ENCODE data around the gene ZDHHC23. TPM values are rescaled to one million over a fixed set of nuclear protein-coding genes. Genes with fewer than 3 reads are reported as not detected.
A peak's percentile ranks its signal among the peaks of the same experiment; 100 is the strongest.

ZDHHC23 gene
- total RNA-seq, result 10 to 100 TPM; 31.3 to 33.2 TPM

GRCh38 chr3:113947372-113948014 lies at the start of gene ZDHHC23:
ZDHHC23 (plus strand) TSS chr3:113948013; CDS start chr3:113948803, 790 bp downstream.
- intact Hi-C loops (cut with DNase I), result loop anchor here (10.0 kb wide), 1 partner anchor 107 kb away; the partner anchor contains the start of genes CCDC191 and QTRT2
- H3K9me3 ChIP-seq, result no peaks in the 10 kb centered on the region
- H3K27ac ChIP-seq, result peak within 1 kb of the TSS; percentile 79
- no peaks in the 10 kb centered on the region for H3K36me3 ChIP-seq
- peak within 1 kb of the TSS; percentile 64 to 73 for H3K9ac ChIP-seq (ENCODE audit: low read depth in 2 of 2, low read length in 2 of 2)
- H3K27me3 ChIP-seq, result no peaks in the 10 kb centered on the region
- H3K4me1 ChIP-seq, result no peaks in the 10 kb centered on the region
- DNase-seq, result peak; percentile 89
- no peak for TF ChIP-seq CTCF (IDR thresholded peaks at IDR 0.05)
- peak within 1 kb of the TSS; percentile 93 for H3K4me3 ChIP-seq

- Histone ChIP-seq H3K9me3 (no peaks in the 10 kb centered on the region), H3K4me1 (no peaks in the 10 kb centered on the region), H3K27me3 (no peaks in the 10 kb centered on the region), H3K27ac (no peak overlapping the region), H3K9ac (ENCODE audit: low read depth in 2 of 2, low read length in 2 of 2) (no peak overlapping the region), H3K36me3 (no peaks in the 10 kb centered on the region), H3K4me3 (no peak overlapping the region)
- intact Hi-C loops (cut with DNase I), result no loop called here
- no peak for DNase-seq
- no peak for TF ChIP-seq CTCF (IDR thresholded peaks at IDR 0.05)
These were observed 48.9 kb upstream of the ZDHHC23 start for GRCh38 chr3:113898892-113899291.

GRCh38 chr3:113906568-113907140 lies 41.2 kb upstream of the ZDHHC23 start:
- Histone ChIP-seq H3K4me3 (no peak overlapping the region), H3K9me3 (no peaks in the 10 kb centered on the region), H3K27me3 (no peaks in the 10 kb centered on the region), H3K27ac (peak overlapping the region; percentile 20), H3K9ac (ENCODE audit: low read depth in 2 of 2, low read length in 2 of 2) (no peak overlapping the region), H3K4me1 (no peaks in the 10 kb centered on the region), H3K36me3 (no peaks in the 10 kb centered on the region)
- intact Hi-C loops (cut with DNase I), result no loop called here
- TF ChIP-seq CTCF (IDR thresholded peaks at IDR 0.05), result no peak
- DNase-seq, result no peak

GRCh38 chr3:113908133-113908532 lies 39.7 kb upstream of the ZDHHC23 start:
- Histone ChIP-seq H3K4me3 (no peak overlapping the region), H3K27ac (no peak overlapping the region), H3K4me1 (no peaks in the 10 kb centered on the region), H3K9me3 (no peaks in the 10 kb centered on the region), H3K27me3 (no peaks in the 10 kb centered on the region), H3K36me3 (no peaks in the 10 kb centered on the region), H3K9ac (ENCODE audit: low read depth in 2 of 2, low read length in 2 of 2) (no peak overlapping the region)
- intact Hi-C loops (cut with DNase I), result no loop called here
- TF ChIP-seq CTCF (IDR thresholded peaks at IDR 0.05), result no peak
- no peak for DNase-seq

GRCh38 chr3:113910966-113911365 lies 36.8 kb upstream of the ZDHHC23 start:
- Histone ChIP-seq H3K4me3 (no peak overlapping the region), H3K4me1 (no peaks in the 10 kb centered on the region), H3K27me3 (no peaks in the 10 kb centered on the region), H3K9me3 (no peaks in the 10 kb centered on the region), H3K27ac (no peak overlapping the region), H3K9ac (ENCODE audit: low read depth in 2 of 2, low read length in 2 of 2) (no peak overlapping the region), H3K36me3 (no peaks in the 10 kb centered on the region)
- no peak for DNase-seq
- no peak for TF ChIP-seq CTCF (IDR thresholded peaks at IDR 0.05)
- intact Hi-C loops (cut with DNase I), result loop anchor here (10.0 kb wide), 1 partner anchor 176 kb away; no protein-coding TSS in a partner anchor

Data from colonic mucosa (tissue), 4 donors.